ENCODE results near the gene RND3. TPM values are rescaled to one million over a fixed set of nuclear protein-coding genes. Genes with fewer than 3 reads are reported as not detected.

RND3 gene
- total RNA-seq, 1 experiment from 2014 or later, result 45.3 TPM

GRCh38 chr2:150473767-150474166, 13.7 kb downstream of the RND3 start:
- intact Hi-C loops (cut with micrococcal nuclease; ENCODE audit: unreplicated experiment) (no loop called here), in situ Hi-C loops (cut with HindIII; ENCODE audit: low pct_unique_long_range_greater_than_20kb, low sequenced_read_pairs) (no loop called here)
- H3K27me3 ChIP-seq (ENCODE audit: control insufficient read depth, insufficient read depth, low read length), result no peaks in the 10 kb centered on the region
- H3K36me3 ChIP-seq (ENCODE audit: control insufficient read depth, insufficient read depth, low read length), result peaks cover 39% of the 10 kb centered on the region
- peaks cover 48% of the 10 kb centered on the region for H3K4me1 ChIP-seq (ENCODE audit: control insufficient read depth, insufficient read depth, low read length)
- no peak overlapping the region for H3K4me3 ChIP-seq (ENCODE audit: low read depth in 2 of 2, low read length in 2 of 2)
- TF ChIP-seq SIN3A (IDR thresholded peaks at IDR 0.05; ENCODE audit: borderline replicate concordance, insufficient read depth, low read depth, low read length), result no peak
- TF ChIP-seq, protein P1, sequence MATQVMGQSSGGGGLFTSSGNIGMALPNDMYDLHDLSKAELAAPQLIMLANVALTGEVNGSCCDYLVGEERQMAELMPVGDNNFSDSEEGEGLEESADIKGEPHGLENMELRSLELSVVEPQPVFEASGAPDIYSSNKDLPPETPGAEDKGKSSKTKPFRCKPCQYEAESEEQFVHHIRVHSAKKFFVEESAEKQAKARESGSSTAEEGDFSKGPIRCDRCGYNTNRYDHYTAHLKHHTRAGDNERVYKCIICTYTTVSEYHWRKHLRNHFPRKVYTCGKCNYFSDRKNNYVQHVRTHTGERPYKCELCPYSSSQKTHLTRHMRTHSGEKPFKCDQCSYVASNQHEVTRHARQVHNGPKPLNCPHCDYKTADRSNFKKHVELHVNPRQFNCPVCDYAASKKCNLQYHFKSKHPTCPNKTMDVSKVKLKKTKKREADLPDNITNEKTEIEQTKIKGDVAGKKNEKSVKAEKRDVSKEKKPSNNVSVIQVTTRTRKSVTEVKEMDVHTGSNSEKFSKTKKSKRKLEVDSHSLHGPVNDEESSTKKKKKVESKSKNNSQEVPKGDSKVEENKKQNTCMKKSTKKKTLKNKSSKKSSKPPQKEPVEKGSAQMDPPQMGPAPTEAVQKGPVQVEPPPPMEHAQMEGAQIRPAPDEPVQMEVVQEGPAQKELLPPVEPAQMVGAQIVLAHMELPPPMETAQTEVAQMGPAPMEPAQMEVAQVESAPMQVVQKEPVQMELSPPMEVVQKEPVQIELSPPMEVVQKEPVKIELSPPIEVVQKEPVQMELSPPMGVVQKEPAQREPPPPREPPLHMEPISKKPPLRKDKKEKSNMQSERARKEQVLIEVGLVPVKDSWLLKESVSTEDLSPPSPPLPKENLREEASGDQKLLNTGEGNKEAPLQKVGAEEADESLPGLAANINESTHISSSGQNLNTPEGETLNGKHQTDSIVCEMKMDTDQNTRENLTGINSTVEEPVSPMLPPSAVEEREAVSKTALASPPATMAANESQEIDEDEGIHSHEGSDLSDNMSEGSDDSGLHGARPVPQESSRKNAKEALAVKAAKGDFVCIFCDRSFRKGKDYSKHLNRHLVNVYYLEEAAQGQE (IDR thresholded peaks at IDR 0.05; ENCODE audit: insufficient read depth in 1 of 2, low read depth in 2 of 2, low read length in 1 of 2), result no peak
- TF ChIP-seq, protein P2, sequence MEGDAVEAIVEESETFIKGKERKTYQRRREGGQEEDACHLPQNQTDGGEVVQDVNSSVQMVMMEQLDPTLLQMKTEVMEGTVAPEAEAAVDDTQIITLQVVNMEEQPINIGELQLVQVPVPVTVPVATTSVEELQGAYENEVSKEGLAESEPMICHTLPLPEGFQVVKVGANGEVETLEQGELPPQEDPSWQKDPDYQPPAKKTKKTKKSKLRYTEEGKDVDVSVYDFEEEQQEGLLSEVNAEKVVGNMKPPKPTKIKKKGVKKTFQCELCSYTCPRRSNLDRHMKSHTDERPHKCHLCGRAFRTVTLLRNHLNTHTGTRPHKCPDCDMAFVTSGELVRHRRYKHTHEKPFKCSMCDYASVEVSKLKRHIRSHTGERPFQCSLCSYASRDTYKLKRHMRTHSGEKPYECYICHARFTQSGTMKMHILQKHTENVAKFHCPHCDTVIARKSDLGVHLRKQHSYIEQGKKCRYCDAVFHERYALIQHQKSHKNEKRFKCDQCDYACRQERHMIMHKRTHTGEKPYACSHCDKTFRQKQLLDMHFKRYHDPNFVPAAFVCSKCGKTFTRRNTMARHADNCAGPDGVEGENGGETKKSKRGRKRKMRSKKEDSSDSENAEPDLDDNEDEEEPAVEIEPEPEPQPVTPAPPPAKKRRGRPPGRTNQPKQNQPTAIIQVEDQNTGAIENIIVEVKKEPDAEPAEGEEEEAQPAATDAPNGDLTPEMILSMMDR (IDR thresholded peaks at IDR 0.05), result no peak
- TF ChIP-seq POLR2AphosphoS5 (IDR thresholded peaks at IDR 0.05; ENCODE audit: low read depth, low read length), result no peak
- no peak for TF ChIP-seq TCF7L2 (IDR thresholded peaks at IDR 0.05; ENCODE audit: low read depth, low read length)
- BruUV-seq (replicated peaks), result no TSS peak
- POLR2A ChIA-PET, result interaction anchor here (0.6 kb wide), 1 partner anchor 25 kb away, joined by 4 read pairs; no protein-coding TSS in a partner anchor
- DNase-seq (ENCODE audit: low read depth, low spot score) (no peak), ATAC-seq (no peak)
- H3K9me3 ChIP-seq (ENCODE audit: control insufficient read depth, insufficient read depth, low read depth, low read length), result no peaks in the 10 kb centered on the region
- H3K27ac ChIP-seq (ENCODE audit: low read length), result 0 out of 2 replicates have a peak overlapping the region, but pooled peaks have one; percentile 30
- CTCF ChIA-PET, result no interaction called here

DNA sequence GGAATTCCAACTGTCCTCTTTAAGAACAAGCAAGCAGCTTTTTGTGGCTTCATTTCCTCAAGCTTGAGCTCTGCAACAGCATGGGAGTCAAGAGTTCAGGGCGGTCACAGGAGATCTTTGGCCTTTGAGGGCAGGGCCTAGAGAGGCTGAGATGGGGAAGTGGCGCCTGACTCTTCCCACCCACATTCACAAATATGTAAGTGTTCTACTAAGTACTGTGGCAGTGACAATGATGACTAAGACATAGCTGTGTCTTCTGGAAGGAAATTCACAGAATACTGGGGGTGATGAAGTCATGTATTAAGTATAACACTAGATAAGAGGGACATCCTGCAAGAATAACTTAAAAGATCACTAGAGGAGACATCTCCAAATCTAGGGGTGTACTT, 15.0 kb downstream of the RND3 start:
- H3K4me3 ChIP-seq (ENCODE audit: low read depth in 2 of 2, low read length in 2 of 2), result no peak overlapping the region
- H3K27me3 ChIP-seq (ENCODE audit: control insufficient read depth, insufficient read depth, low read length), result no peaks in the 10 kb centered on the region
- peaks cover 46% of the 10 kb centered on the region for H3K36me3 ChIP-seq (ENCODE audit: control insufficient read depth, insufficient read depth, low read length)
- peaks cover 41% of the 10 kb centered on the region for H3K4me1 ChIP-seq (ENCODE audit: control insufficient read depth, insufficient read depth, low read length)
- ATAC-seq (peak; percentile 42; the same call in 1 of the 2 replicates), DNase-seq (ENCODE audit: low read depth, low spot score) (no peak)
- intact Hi-C loops (cut with micrococcal nuclease; ENCODE audit: unreplicated experiment), result no loop called here
- no peak overlapping the region for H3K27ac ChIP-seq (ENCODE audit: low read length)
- TF ChIP-seq TCF7L2 (IDR thresholded peaks at IDR 0.05; ENCODE audit: low read depth, low read length) (no peak), POLR2AphosphoS5 (IDR thresholded peaks at IDR 0.05; ENCODE audit: low read depth, low read length) (no peak), SIN3A (IDR thresholded peaks at IDR 0.05; ENCODE audit: borderline replicate concordance, insufficient read depth, low read depth, low read length) (no peak)
- TF ChIP-seq, protein P1 (IDR thresholded peaks at IDR 0.05; ENCODE audit: insufficient read depth in 1 of 2, low read depth in 2 of 2, low read length in 1 of 2), result no peak
- TF ChIP-seq, protein P2 (IDR thresholded peaks at IDR 0.05), result no peak
- no TSS peak for BruUV-seq (replicated peaks)
- in situ Hi-C loops (cut with HindIII; ENCODE audit: low pct_unique_long_range_greater_than_20kb, low sequenced_read_pairs), result no loop called here
- ChIA-PET POLR2A (no interaction called here), CTCF (no interaction called here)
- H3K9me3 ChIP-seq (ENCODE audit: control insufficient read depth, insufficient read depth, low read depth, low read length), result no peaks in the 10 kb centered on the region
